Small intestine (tissue), 7 donors: ENCODE data around the gene EPHB3. TPM values are rescaled to one million over a fixed set of nuclear protein-coding genes. Genes with fewer than 3 reads are reported as not detected.
A peak's percentile ranks its signal among the peaks of the same experiment; 100 is the strongest.

Source experiments
- DNase-seq, 2 donors: peaks; one replicate each; pipeline versions ENCODE4 v3.0.0 to v3.0.0-alpha.2; 2013
- FAIRE-seq: peaks from 2 replicates; lab custom pipeline; 2012; peaks lifted over from hg19 to GRCh38; lab: Jason Lieb, UNC
- H3K27ac ChIP-seq, 3 donors: one replicate each; pipeline ENCODE4 v1.5.1; 2013; ENCODE audit warnings: low read length in 2 of 3, mild to moderate bottlenecking in 2 of 3, control low read depth in 1 of 3, inconsistent platforms in 1 of 3, low read depth in 1 of 3, moderate library complexity in 1 of 3
- H3K27me3 ChIP-seq, 3 donors: one replicate each; pipeline ENCODE4 v1.6.1; 2013; ENCODE audit warnings: low read length in 3 of 3, inconsistent platforms in 1 of 3; ENCODE audit not compliant: control insufficient read depth in 3 of 3, insufficient read depth in 3 of 3
- H3K36me3 ChIP-seq, 3 donors: one replicate each; pipeline ENCODE4 v1.6.1; 2013; ENCODE audit warnings: low read length in 3 of 3, inconsistent platforms in 1 of 3, low read depth in 1 of 3, mild to moderate bottlenecking in 1 of 3, moderate library complexity in 1 of 3; ENCODE audit not compliant: control insufficient read depth in 3 of 3, insufficient read depth in 2 of 3
- H3K4me1 ChIP-seq, 3 donors: one replicate each; pipeline ENCODE4 v1.6.1; 2013; ENCODE audit warnings: low read length in 2 of 3, inconsistent platforms in 1 of 3, low read depth in 1 of 3, mild to moderate bottlenecking in 1 of 3, moderate library complexity in 1 of 3; ENCODE audit not compliant: control insufficient read depth in 3 of 3, insufficient read depth in 2 of 3
- H3K4me3 ChIP-seq, 3 donors: one replicate each; pipeline ENCODE4 v1.5.1; 2013; ENCODE audit warnings: low read length in 3 of 3, control low read depth in 1 of 3, inconsistent platforms in 1 of 3, low read depth in 1 of 3, mild to moderate bottlenecking in 1 of 3, moderate library complexity in 1 of 3
- H3K9me3 ChIP-seq, 2 donors: one replicate each; pipeline ENCODE4 v1.6.1; 2013; ENCODE audit warnings: low read depth in 1 of 2, low read length in 1 of 2; ENCODE audit not compliant: control insufficient read depth in 2 of 2, insufficient read depth in 1 of 2
- WGBS, 3 donors: extraction: QIAGEN DNeasy Blood & Tissue Kit; methylation state at CpG; one replicate each; pipeline ENCODE4 v1.1.7; 2013; 5-methylcytosine and 5-hydroxymethylcytosine counted together
- polyA plus RNA-seq, 4 donors: library from polyadenylated mRNA; stranded (reverse) in 3 of 4; unstranded in 1 of 4; fragments of 200-250 nt in 3 of 4; fragments of 120-200 nt in 1 of 4; gene quantifications; one replicate each; pipeline versions ENCODE4 v1.2.1 to v1.2.3, GENCODE V29; 2013
- donor health status: healthy with polysubstance abuse.
- donor health status: control.
- donor health status: control.
- donor health status: Bipolar disorder and iron deficiency.
- donor health status: healthy.

The EPHB3 gene
- polyA plus RNA-seq, 4 donors = 0.27 to 16.7 (median 8.3) TPM

DNA sequence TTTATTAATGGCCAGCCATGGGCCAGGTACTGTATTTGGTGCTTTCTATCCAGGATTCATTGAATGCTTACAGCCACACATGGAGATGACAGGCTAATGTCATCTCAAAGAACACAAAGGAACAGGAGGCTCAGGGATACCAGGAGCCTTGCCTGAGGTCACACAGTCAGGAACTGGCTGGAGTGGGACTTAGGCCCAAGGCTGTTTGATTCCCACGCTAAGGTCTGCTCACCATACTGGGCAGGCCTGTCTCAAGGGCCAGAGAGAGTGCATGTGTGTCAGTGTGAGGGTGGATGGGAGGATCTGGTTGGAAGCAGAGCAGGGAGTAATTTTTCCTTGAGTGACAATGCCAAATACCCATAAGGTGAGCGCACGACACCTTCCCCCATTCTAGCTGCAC is 37.6 kb downstream of the EPHB3 start:
- no peaks in the 10 kb centered on the region for H3K36me3 ChIP-seq
- no peaks in the 10 kb centered on the region for H3K9me3 ChIP-seq
- no peak overlapping the region for H3K27ac ChIP-seq
- H3K27me3 ChIP-seq = peaks cover 0 to 36% (median 0%) of the 10 kb centered on the region in 3 donors
- 92 to 100% (median 96%) methylated on average over 3 of the region's 3 CpGs for WGBS, 3 donors
- peaks cover 0 to 14% (median 8%) of the 10 kb centered on the region in 3 donors for H3K4me1 ChIP-seq
- DNase-seq = no peak
- FAIRE-seq = no peak
- no peak overlapping the region for H3K4me3 ChIP-seq

DNA sequence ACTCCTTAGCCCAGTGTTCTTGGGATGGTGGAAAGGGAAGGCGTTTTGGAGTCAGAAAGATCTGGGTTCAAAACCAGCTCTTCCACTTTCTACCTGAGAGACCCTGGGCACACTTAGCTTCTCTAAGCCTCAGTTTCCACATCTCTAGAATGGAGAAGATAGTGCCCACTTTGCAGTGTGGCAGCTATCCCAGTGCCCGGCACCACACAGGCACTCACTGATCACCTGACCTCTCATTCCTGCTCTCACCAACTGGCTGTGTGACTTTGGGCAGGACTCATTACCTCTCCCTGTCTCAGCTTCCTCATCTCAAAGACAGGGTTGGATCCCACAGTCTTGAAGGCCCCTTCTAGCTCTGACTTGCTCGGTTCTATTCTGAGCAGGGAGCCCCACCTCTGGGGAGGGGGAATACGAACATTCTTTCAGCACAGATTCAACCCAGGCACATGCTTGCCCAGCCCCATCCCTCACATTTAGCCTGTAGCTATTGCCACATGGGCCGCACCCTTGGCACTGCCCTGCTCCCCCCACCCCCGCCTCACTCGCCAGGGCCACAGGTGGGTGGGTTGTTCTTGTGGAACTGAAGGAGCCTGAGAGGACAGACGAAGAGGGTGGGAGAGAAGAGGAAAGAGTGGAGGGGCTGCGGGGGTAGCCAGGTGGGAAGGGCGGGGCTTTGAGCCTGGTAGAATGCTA is 39.2 kb downstream of the EPHB3 start:
- WGBS, 3 donors = 26 to 69% (median 50%) methylated on average over 10 of the region's 10 CpGs
- Histone ChIP-seq H3K36me3 (no peaks in the 10 kb centered on the region), H3K9me3 (no peaks in the 10 kb centered on the region), H3K27ac (no peak overlapping the region), H3K4me1 (peaks cover 0 to 20% (median 10%) of the 10 kb centered on the region in 3 donors), H3K27me3 (peaks cover 0 to 47% (median 0%) of the 10 kb centered on the region in 3 donors), H3K4me3 (no peak overlapping the region)
- DNase-seq (no peak), FAIRE-seq (no peak)

DNA sequence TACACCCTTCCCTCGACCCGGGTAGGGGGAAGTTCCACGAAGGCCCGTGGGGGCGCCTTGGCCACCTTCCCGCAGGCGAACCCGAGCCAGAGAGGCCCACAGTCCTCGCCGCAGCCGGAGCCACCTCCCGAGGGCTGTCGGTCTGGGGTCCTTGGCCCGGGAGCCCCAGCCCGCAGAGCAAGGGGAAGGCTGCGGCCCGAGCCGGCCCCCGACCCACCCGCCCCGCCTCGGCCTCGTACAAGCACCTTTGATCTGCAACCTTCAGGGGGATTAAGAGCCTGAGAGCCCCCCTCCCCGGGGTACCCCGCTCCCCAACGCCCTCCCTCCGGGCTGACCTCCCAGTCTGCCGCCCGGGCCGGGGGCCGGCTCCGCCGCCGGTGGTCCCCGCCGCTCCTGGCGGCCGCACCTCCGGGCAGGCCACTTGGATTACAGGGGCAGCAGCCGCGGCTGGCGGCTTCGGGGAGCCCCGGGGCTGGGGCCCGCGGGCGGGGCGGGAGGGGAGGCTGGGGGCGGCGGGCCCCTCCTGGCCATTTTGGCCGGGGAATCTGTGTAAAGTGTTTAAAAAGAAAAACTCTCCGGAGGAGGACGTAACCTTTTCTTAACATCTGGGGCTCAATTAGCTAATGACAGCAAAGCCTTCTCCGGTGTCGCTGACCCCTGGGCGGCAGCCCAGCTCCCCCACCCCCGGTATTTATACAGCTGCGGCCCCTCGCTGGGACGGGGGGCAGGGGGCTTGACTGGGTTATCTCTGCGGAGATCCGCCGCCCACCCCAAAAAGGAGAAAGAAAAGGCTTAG is 40.2 kb downstream of the EPHB3 start:
- DNase-seq (no peak), FAIRE-seq (no peak)
- 4 to 14% (median 8%) methylated on average over 48 to 63 of the region's 63 CpGs for WGBS, 3 donors
- H3K27ac ChIP-seq = no peak overlapping the region
- H3K4me3 ChIP-seq = peak overlapping the region in 1 of 3 donors; percentile 21
- H3K4me1 ChIP-seq = peaks cover 0 to 20% (median 10%) of the 10 kb centered on the region in 3 donors
- H3K36me3 ChIP-seq = no peaks in the 10 kb centered on the region
- no peaks in the 10 kb centered on the region for H3K9me3 ChIP-seq
- peaks cover 0 to 47% (median 0%) of the 10 kb centered on the region in 3 donors for H3K27me3 ChIP-seq

DNA sequence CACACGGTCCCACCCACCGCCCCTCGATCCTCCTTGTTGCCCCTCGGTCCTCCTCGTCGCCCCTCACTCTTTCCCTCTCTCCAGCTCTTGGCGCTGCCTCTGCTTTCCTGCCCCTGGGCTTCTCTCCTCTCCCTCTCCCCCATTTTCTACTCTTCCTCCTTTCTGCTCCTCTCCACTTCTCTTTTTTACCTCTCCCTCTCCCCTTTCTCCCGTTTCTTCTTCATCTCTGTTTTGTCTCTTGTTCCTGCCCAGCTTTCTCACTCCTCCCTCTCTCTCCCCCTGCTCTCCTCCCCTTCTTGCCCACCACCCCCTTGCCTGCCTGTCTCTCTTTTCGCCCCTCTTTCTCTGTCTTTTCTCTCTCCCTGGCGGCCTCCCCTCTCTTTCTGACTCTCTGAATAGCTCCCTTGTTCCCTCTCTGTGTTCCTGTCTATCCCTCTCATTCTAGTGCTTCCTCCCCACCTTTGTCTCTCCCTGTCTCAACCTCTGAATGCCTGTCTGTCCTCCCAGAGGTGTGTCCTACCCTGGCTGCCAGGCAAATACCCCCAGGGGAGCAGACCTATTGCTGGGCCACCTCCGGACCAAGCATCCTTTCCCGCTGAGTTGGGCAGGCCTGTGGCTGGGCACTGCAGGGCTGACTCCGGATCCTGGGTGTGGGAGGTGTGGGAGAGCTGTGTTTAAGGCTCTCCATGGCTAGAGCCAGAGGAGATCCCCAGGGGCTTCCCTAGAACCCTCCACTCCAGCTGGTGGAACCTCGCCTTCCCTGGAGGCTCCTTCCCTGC is 41.0 kb downstream of the EPHB3 start:
- DNase-seq = no peak
- no peak overlapping the region for H3K27ac ChIP-seq

DNA sequence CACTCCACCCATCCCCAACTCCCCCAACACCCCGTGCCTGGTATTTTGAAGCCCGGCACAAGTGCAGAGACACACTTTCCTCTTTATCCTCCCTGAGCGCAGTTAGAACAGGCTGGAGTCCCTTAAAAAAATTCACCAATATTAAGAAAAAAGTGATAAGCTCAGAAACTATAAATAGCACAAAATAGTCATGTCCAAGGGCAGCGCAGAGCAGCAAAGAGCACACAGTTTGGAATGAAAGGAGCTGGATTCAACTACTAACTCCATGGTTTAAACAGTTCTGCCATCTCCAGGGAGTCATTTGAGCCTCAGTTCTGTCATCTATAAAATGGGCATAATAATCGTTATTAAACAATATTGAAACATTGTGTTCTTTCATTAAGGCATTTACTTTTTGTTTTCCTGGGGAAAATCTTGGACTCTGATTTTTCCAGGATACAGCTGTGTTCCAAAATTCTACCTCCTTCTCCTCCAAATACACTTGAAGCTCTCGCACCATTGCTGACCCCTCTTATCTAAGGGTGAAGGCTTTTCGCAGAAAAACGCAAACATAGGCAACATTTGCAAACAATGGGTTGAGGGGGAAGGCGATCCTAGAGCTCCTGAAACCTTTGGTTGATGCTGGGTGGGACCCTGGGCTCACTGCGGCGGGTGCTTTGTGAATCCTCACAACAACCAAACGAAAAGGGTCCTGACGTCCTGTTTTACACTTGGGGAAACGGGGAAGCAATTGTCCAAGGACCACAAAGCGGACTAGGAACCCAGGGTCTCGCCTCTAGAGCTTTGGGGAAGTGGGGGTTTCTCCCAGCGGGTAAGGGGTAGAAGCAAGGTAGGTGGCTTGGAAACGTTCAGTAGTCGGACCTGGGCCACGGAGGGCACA is 41.8 kb downstream of the EPHB3 start:
- WGBS, 3 donors = 49 to 54% (median 52%) methylated on average over 20 of the region's 20 CpGs
- Histone ChIP-seq H3K9me3 (no peaks in the 10 kb centered on the region), H3K27me3 (peaks cover 0 to 47% (median 0%) of the 10 kb centered on the region in 3 donors), H3K36me3 (no peaks in the 10 kb centered on the region), H3K4me3 (no peak overlapping the region), H3K4me1 (peaks cover 0 to 20% (median 10%) of the 10 kb centered on the region in 3 donors), H3K27ac (no peak overlapping the region)
- DNase-seq (no peak), FAIRE-seq (no peak)

More for the DNA sequence above, 41.0 kb downstream of the EPHB3 start:
- Histone ChIP-seq H3K4me3 (no peak overlapping the region), H3K36me3 (no peaks in the 10 kb centered on the region), H3K9me3 (no peaks in the 10 kb centered on the region), H3K4me1 (peaks cover 0 to 20% (median 10%) of the 10 kb centered on the region in 3 donors), H3K27me3 (peaks cover 0 to 47% (median 0%) of the 10 kb centered on the region in 3 donors)
- no peak for FAIRE-seq
- 22 to 34% (median 24%) methylated on average over 14 of the region's 14 CpGs for WGBS, 3 donors

DNA sequence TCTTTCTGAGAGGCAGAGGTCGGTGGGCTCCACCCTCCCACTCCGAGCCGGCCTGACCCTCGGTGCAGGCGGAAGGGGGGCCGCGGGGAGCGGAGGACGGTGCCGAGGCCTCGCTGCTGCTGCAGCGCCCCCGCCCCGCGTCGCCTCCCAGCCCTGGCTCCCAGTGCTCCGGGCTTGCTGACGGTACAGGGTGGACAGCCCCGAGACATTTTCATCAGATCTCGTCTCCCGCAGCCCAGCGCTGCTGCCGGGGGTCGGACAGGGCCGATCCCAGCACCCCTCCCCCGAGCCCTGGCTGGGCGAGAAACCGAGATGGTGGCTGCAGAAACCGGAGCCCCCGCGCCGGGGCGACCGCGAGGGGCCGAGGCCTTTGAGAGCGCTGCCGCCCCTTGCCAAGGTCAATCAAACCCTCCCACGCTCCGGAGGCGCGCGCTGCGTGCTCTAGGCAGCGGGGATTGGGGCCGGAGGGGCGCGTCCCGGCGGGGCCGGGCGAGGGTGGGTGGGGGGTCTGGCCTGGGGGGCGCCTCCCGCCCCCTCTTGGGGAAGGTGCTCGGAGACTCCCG is 42.5 kb downstream of the EPHB3 start:
- FAIRE-seq (no peak), DNase-seq (peak in 1 of 2 donors; percentile 56)
- Histone ChIP-seq H3K9me3 (no peaks in the 10 kb centered on the region), H3K27ac (peak overlapping the region in 1 of 3 donors; percentile 36), H3K4me3 (peak overlapping the region in 2 of 3 donors; percentile 26 to 37), H3K36me3 (no peaks in the 10 kb centered on the region), H3K4me1 (peaks cover 0 to 20% (median 10%) of the 10 kb centered on the region in 3 donors), H3K27me3 (peaks cover 0 to 47% (median 0%) of the 10 kb centered on the region in 3 donors)
- WGBS, 3 donors = 1 to 2% (median 2%) methylated on average over 42 to 56 of the region's 56 CpGs

DNA sequence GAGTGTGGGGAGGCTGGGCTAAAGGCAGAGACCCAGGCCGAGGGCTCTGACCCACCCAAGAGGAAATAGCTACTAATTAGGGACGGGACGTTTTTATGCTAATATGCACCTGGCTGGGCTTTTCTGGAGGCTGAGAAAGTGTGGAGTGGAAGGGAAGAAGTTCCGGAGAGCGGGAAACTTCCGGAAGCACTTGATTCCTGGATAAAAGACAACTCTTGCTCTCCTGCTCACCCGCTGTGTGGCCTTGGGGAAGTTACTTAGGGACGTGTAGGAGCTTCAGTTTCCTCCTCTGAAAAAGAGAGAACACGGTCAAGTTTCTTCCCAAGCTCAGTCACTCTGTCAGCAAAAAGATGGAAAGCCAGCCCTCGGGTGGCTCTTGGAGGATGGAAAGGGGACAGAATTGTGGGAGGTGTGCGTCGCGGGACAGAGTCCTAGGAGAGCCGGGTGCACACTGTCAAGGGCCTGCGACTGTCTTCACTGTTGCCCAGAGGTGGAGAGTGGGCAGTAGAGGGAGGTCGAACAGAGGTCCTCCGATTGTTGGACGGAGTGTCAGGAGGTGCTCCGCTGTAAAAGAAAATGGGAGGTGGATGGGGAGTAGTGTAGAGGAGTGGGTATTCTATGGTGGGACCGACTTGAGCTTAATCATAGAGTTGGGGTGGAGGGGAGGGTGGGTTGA is 43.2 kb downstream of the EPHB3 start:
- Histone ChIP-seq H3K4me3 (peak overlapping the region in 2 of 3 donors; percentile 26 to 37), H3K4me1 (peaks cover 0 to 20% (median 10%) of the 10 kb centered on the region in 3 donors), H3K36me3 (no peaks in the 10 kb centered on the region), H3K27me3 (peaks cover 0 to 47% (median 0%) of the 10 kb centered on the region in 3 donors), H3K27ac (no peak overlapping the region), H3K9me3 (no peaks in the 10 kb centered on the region)
- WGBS, 3 donors = 49 to 52% (median 51%) methylated on average over 20 of the region's 20 CpGs
- no peak for FAIRE-seq
- peak; percentile 55 for DNase-seq
